H1 (cell line): ENCODE measurements around the gene ANKS1B. TPM values are rescaled to one million over a fixed set of nuclear protein-coding genes. Genes with fewer than 3 reads are reported as not detected.

Experiments
- CTCF ChIA-PET: fragments of 300-600 bp; sonication (Branson Sonifier 250); formaldehyde crosslinking; loops from one replicate; lab custom pipeline; 2021; ENCODE audit not compliant: partially characterized antibody; lab: Charles Lee
- POLR2A ChIA-PET: fragments of 300-600 bp; sonication (Branson Sonifier 250); formaldehyde crosslinking; loops from one replicate; lab custom pipeline; 2021; ENCODE audit warnings: inconsistent platforms; ENCODE audit not compliant: partially characterized antibody; lab: Charles Lee
- DNase-seq, 2 experiments: peaks; one replicate each; pipeline versions ENCODE4 v3.0.0 to v3.0.0-alpha.2; 2010 to 2022; ENCODE audit warnings: low spot score in 2 of 2, low read depth in 1 of 2, mixed read lengths in 1 of 2
- FAIRE-seq: peaks from 2 replicates; lab custom pipeline; 2011; peaks lifted over from hg19 to GRCh38; lab: Jason Lieb, UNC
- H2AFZ ChIP-seq: 2 replicates; pipeline ENCODE4 v1.8.1; 2012; ENCODE audit warnings: low read length, inconsistent platforms
- H2AK5ac ChIP-seq: 2 replicates; pipeline ENCODE4 v1.6.1; 2013; ENCODE audit warnings: low read depth, low read length
- H2BK120ac ChIP-seq: replicated peaks from 2 replicates; pipeline ENCODE3; 2013; ENCODE audit warnings: low read depth, low read length, inconsistent platforms
- H2BK12ac ChIP-seq: 2 replicates; pipeline ENCODE4 v1.6.1; 2013; ENCODE audit warnings: low read depth, low read length
- H2BK15ac ChIP-seq: 2 replicates; pipeline ENCODE4 v1.6.1; 2013; ENCODE audit warnings: low read length
- H2BK20ac ChIP-seq: 2 replicates; pipeline ENCODE4 v1.6.1; 2013; ENCODE audit warnings: low read length
- H2BK5ac ChIP-seq: 2 replicates; pipeline ENCODE4 v1.6.1; 2013; ENCODE audit warnings: low read depth, low read length
- H3K14ac ChIP-seq: 2 replicates; pipeline ENCODE4 v1.6.1; 2013; ENCODE audit warnings: inconsistent platforms; ENCODE audit not compliant: insufficient read length
- H3K18ac ChIP-seq: 2 replicates; pipeline ENCODE4 v1.6.1; 2013; ENCODE audit warnings: low read length; ENCODE audit errors: extremely low read depth
- H3K23ac ChIP-seq: 2 replicates; pipeline ENCODE4 v1.6.1; 2013; ENCODE audit warnings: inconsistent platforms; ENCODE audit not compliant: insufficient read length
- H3K23me2 ChIP-seq: 2 replicates; pipeline ENCODE4 v1.6.1; 2013; ENCODE audit warnings: low read depth, low read length
- H3K27ac ChIP-seq: 2 replicates; pipeline ENCODE4 v1.6.1; 2011; ENCODE audit warnings: low read depth, low read length, inconsistent platforms
- H3K27me3 ChIP-seq, 4 experiments: replicated peaks in 1 of 4; 1 replicate in 1 of 4; 2 replicates in 3 of 4; pipeline versions ENCODE4 v1.6.1 to v1.8.1; 2011 to 2013; ENCODE audit warnings: low read length in 3 of 4, mild to moderate bottlenecking in 3 of 4, inconsistent platforms in 2 of 4, mixed read lengths in 2 of 4, moderate library complexity in 1 of 4; ENCODE audit not compliant: control insufficient read depth in 3 of 4, insufficient read depth in 3 of 4; ENCODE audit errors: extremely low read depth in 1 of 4
- H3K36me3 ChIP-seq, 4 experiments: 2 replicates each; pipeline versions ENCODE4 v1.6.1 to v1.8.1; 2011 to 2013; ENCODE audit warnings: mild to moderate bottlenecking in 4 of 4, low read length in 3 of 4, moderate library complexity in 2 of 4, control low read depth in 1 of 4, inconsistent platforms in 1 of 4; ENCODE audit not compliant: insufficient read depth in 4 of 4, control insufficient read depth in 2 of 4
- H3K4ac ChIP-seq: replicated peaks from 2 replicates; pipeline ENCODE3; 2013; ENCODE audit warnings: low read length, low read depth, mixed read lengths, inconsistent platforms; ENCODE audit not compliant: insufficient read length
- H3K4me1 ChIP-seq, 4 experiments: replicated peaks in 1 of 4; 1 replicate in 1 of 4; 2 replicates in 3 of 4; pipeline versions ENCODE4 v1.6.1 to v1.8.1; 2011 to 2013; ENCODE audit warnings: low read length in 3 of 4, inconsistent platforms in 2 of 4, mixed read lengths in 1 of 4; ENCODE audit not compliant: insufficient read depth in 4 of 4, control insufficient read depth in 3 of 4
- H3K4me2 ChIP-seq, 2 experiments: 2 replicates each; pipeline versions ENCODE4 v1.6.1 to v1.8.1; 2011 to 2013; ENCODE audit warnings: low read depth in 2 of 2, low read length in 2 of 2, control low read depth in 1 of 2, inconsistent platforms in 1 of 2, mild to moderate bottlenecking in 1 of 2; ENCODE audit not compliant: insufficient read depth in 1 of 2
- H3K4me3 ChIP-seq, 4 experiments: fragments of 200-600, 300-600 bp in 1 of 4; sonication (generic), shearing (Covaris generic), sonication (Bioruptor Twin) in 1 of 4; 2 replicates each; pipeline versions ENCODE4 v1.5.1 to v1.8.1; 2011 to 2016; ENCODE audit warnings: low read length in 4 of 4, low read depth in 3 of 4, control low read depth in 2 of 4, inconsistent platforms in 2 of 4, mild to moderate bottlenecking in 2 of 4, mixed read lengths in 1 of 4, moderate library complexity in 1 of 4; ENCODE audit not compliant: insufficient read depth in 2 of 4; ENCODE audit errors: extremely low read depth in 1 of 4
- H3K56ac ChIP-seq: replicated peaks from 2 replicates; pipeline ENCODE3; 2013; ENCODE audit warnings: low read depth, mild to moderate bottlenecking, mixed read lengths, low read length, inconsistent platforms; ENCODE audit not compliant: insufficient read length
- H3K79me1 ChIP-seq: 2 replicates; pipeline ENCODE4 v1.6.1; 2013; ENCODE audit warnings: low read depth, low read length, control low read depth
- H3K79me2 ChIP-seq, 2 experiments: 2 replicates each; pipeline versions ENCODE4 v1.6.1 to v1.8.1; 2012 to 2013; ENCODE audit warnings: low read length in 2 of 2, mild to moderate bottlenecking in 2 of 2, inconsistent platforms in 1 of 2; ENCODE audit not compliant: insufficient read depth in 2 of 2, control insufficient read depth in 1 of 2
- H3K9ac ChIP-seq, 4 experiments: replicated peaks in 1 of 4; 1 replicate in 1 of 4; 2 replicates in 3 of 4; pipeline versions ENCODE4 v1.6.1 to v1.8.1; 2011 to 2013; ENCODE audit warnings: low read depth in 3 of 4, low read length in 3 of 4, control low read depth in 2 of 4, mild to moderate bottlenecking in 2 of 4, moderate library complexity in 2 of 4, inconsistent platforms in 1 of 4; ENCODE audit errors: extremely low read depth in 1 of 4
- H3K9me3 ChIP-seq, 2 experiments: 2 replicates each; pipeline versions ENCODE4 v1.6.1 to v1.8.1; 2012 to 2013; ENCODE audit warnings: mild to moderate bottlenecking in 2 of 2, moderate library complexity in 2 of 2, control low read depth in 1 of 2, inconsistent platforms in 1 of 2, low read depth in 1 of 2, low read length in 1 of 2, mixed read lengths in 1 of 2; ENCODE audit not compliant: insufficient read depth in 2 of 2
- H4K20me1 ChIP-seq, 2 experiments: replicated peaks in 1 of 2; 2 replicates each; pipeline versions ENCODE3 to v1.8.1; 2011 to 2013; ENCODE audit warnings: inconsistent platforms in 2 of 2, low read length in 2 of 2, mild to moderate bottlenecking in 1 of 2; ENCODE audit not compliant: insufficient read depth in 2 of 2, control insufficient read depth in 1 of 2
- H4K5ac ChIP-seq: 2 replicates; pipeline ENCODE4 v1.6.1; 2013; ENCODE audit warnings: low read length, low read depth, mixed read lengths, inconsistent platforms; ENCODE audit not compliant: insufficient read length
- H4K8ac ChIP-seq: 2 replicates; pipeline ENCODE4 v1.8.0; 2013; ENCODE audit warnings: mild to moderate bottlenecking, moderate library complexity, low read length, inconsistent platforms; ENCODE audit not compliant: insufficient read depth; ENCODE audit errors: extremely low read depth
- H4K91ac ChIP-seq: replicated peaks from 2 replicates; pipeline ENCODE3; 2013; ENCODE audit warnings: low read length, mixed read lengths, inconsistent platforms; ENCODE audit not compliant: insufficient read length
- BRCA1 ChIP-seq: IDR thresholded peaks from 2 replicates; pipeline ENCODE4 v1.6.1; 2012; ENCODE audit warnings: low read depth, low read length, improper control_type of control experiment
- CHD2 ChIP-seq: IDR thresholded peaks from 2 replicates; pipeline ENCODE4 v1.6.1; 2012; ENCODE audit warnings: low read length, improper control_type of control experiment
- RAD21 ChIP-seq, 2 experiments: IDR thresholded peaks in 1 of 2; conservative IDR thresholded peaks in 1 of 2; 2 replicates each; pipeline ENCODE4 v1.6.1; 2011; ENCODE audit warnings: low read depth in 2 of 2, low read length in 2 of 2, improper control_type of control experiment in 1 of 2, inconsistent platforms in 1 of 2, mild to moderate bottlenecking in 1 of 2, moderate library complexity in 1 of 2
- RFX5 ChIP-seq: IDR thresholded peaks from 2 replicates; pipeline ENCODE4 v1.6.1; 2011; ENCODE audit warnings: low read depth, low read length, improper control_type of control experiment, borderline replicate concordance
- RXRA ChIP-seq: IDR thresholded peaks from 2 replicates; pipeline ENCODE4 v1.6.1; 2011; ENCODE audit warnings: low read depth, mild to moderate bottlenecking, low read length, moderate library complexity; ENCODE audit not compliant: insufficient read depth
- SIN3A ChIP-seq, 2 experiments: IDR thresholded peaks in 1 of 2; conservative IDR thresholded peaks in 1 of 2; 2 replicates each; pipeline ENCODE4 v1.6.1; 2011 to 2012; ENCODE audit warnings: low read length in 2 of 2, improper control_type of control experiment in 1 of 2, low read depth in 1 of 2, mild to moderate bottlenecking in 1 of 2
- TAF7 ChIP-seq: optimal IDR thresholded peaks from 2 replicates; pipeline ENCODE3; 2011; ENCODE audit warnings: low read depth, mild to moderate bottlenecking, inconsistent platforms, low read length, moderate library complexity, borderline replicate concordance
- ZNF274 ChIP-seq: IDR thresholded peaks from 2 replicates; pipeline ENCODE4 v1.7.0; 2012; ENCODE audit warnings: low read length, borderline replicate concordance; ENCODE audit errors: extremely low read depth
- WGBS, 2 experiments: shearing (Covaris generic) in 1 of 2; methylation state at CpG; one replicate each; pipeline versions ENCODE4 v1.1.6 to v1.1.7; 2013 to 2015; ENCODE audit warnings: low lambda C conversion rate in 2 of 2, mixed read lengths in 2 of 2, inconsistent platforms in 1 of 2, low coverage in 1 of 2, missing lambda C conversion rate in 1 of 2; ENCODE audit not compliant: insufficient replicate concordance in 2 of 2, insufficient coverage in 1 of 2, insufficient read length in 1 of 2; ENCODE audit errors: extremely low coverage in 1 of 2, missing lambda C conversion rate in 1 of 2; 5-methylcytosine and 5-hydroxymethylcytosine counted together
- polyA plus RNA-seq, 7 experiments: library from polyadenylated mRNA; depleted of rRNA in 3 of 7; stranded (reverse) in 5 of 7; unstranded in 2 of 7; fragments of >200 nt in 5 of 7; fragments of 200-250 nt in 2 of 7; gene quantifications; 1 replicate in 5 of 7; 2 replicates in 1 of 7; 4 replicates in 1 of 7; pipeline versions ENCODE4 v1.2.1 to v1.2.3, GENCODE V29; 2011 to 2013; ENCODE audit warnings: missing spikeins in 2 of 7, mixed read lengths in 2 of 7
- total RNA-seq: library from RNA; stranded (reverse); fragmentation: NEBNext Ultra II Directional; extraction: Animal tissue kit (Norgen Biotek cat#: 25700); gene quantifications from 2 replicates; pipeline ENCODE4 v1.2.1, GENCODE V29; 2021
- TF ChIP-seq, protein P1 (sequence below): IDR thresholded peaks from 2 replicates; pipeline ENCODE4 v1.6.1; 2012; ENCODE audit warnings: inconsistent platforms
- TF ChIP-seq, protein P2 (sequence below): IDR thresholded peaks from 2 replicates; pipeline ENCODE4 v1.6.1; 2011; ENCODE audit warnings: low read length, improper control_type of control experiment
- TF ChIP-seq, protein P3 (sequence below): IDR thresholded peaks from 2 replicates; pipeline ENCODE4 v1.6.1; 2011; ENCODE audit warnings: low read depth, mild to moderate bottlenecking, low read length; ENCODE audit not compliant: insufficient read depth

ANKS1B gene
- total and polyA plus RNA-seq, 2 of the 8 experiments (the other 6 are each of a cell fraction or from before 2014, with no cell fraction given) = 2.7 to 6.1 TPM

DNA sequence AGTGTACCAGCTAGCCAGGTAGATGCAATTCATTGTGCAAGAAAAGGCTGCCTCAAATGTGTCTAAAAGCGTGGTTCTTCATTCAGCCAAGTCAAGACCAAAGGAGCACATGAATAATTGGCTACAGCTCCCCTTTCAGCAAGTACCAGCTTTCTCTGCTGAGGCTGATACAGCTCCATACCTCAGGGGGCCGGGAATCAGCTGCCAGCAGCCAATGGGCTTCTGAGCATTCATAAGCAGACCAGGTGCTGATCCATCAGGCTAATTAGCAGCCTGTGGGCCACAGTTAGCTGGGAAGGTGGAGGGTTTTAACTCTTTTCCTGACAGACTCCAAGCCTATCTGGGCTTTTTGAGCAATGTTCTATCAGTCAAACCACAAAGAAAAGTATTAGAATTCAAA lies 1075.0 kb downstream of the ANKS1B start:
- H2BK12ac ChIP-seq = no peak overlapping the region
- CTCF ChIA-PET = interaction anchor here (0.8 to 1.8 kb wide), 3 partner anchors 11 to 184 kb away, joined by 3 to 7 read pairs (median 3); no protein-coding TSS in a partner anchor
- no peak overlapping the region for H2BK15ac ChIP-seq
- no peak overlapping the region for H3K23ac ChIP-seq
- H3K9ac ChIP-seq = no peak overlapping the region
- no peak overlapping the region for H2BK5ac ChIP-seq
- no peak overlapping the region for H2AK5ac ChIP-seq
- no peak overlapping the region for H3K4me2 ChIP-seq
- H4K20me1 ChIP-seq = no peaks in the 10 kb centered on the region
- H4K5ac ChIP-seq = no peak overlapping the region
- H4K8ac ChIP-seq = no peak overlapping the region
- H2BK120ac ChIP-seq = no peak overlapping the region
- H3K23me2 ChIP-seq = no peaks in the 10 kb centered on the region; the same call in none of the 2 replicates
- H2AFZ ChIP-seq = no peak overlapping the region
- no peaks in the 10 kb centered on the region for H3K79me2 ChIP-seq
- H4K91ac ChIP-seq = no peak overlapping the region
- no peak overlapping the region for H3K14ac ChIP-seq
- POLR2A ChIA-PET = no interaction called here
- H3K27ac ChIP-seq = no peak overlapping the region
- no peak overlapping the region for H2BK20ac ChIP-seq
- FAIRE-seq (peak; percentile 92), DNase-seq (peak; percentile 33 to 70)
- H3K4ac ChIP-seq = no peak overlapping the region
- no peaks in the 10 kb centered on the region for H3K4me1 ChIP-seq
- H3K4me3 ChIP-seq = no peak overlapping the region
- 22% methylated on average over 2 of the region's 2 CpGs; no CpG with 5 or more reads in 1 of the 2 experiments for WGBS, 2 experiments
- H3K27me3 ChIP-seq = no peaks in the 10 kb centered on the region
- H3K79me1 ChIP-seq = no peaks in the 10 kb centered on the region
- H3K9me3 ChIP-seq = no peaks in the 10 kb centered on the region
- H3K36me3 ChIP-seq = no peaks in the 10 kb centered on the region
- no peak overlapping the region for H3K56ac ChIP-seq
- H3K18ac ChIP-seq = no peak overlapping the region
- TF ChIP-seq ZNF274 (no peak), CHD2 (no peak), RAD21 (IDR thresholded peaks at IDR 0.05 in 1 of 2, conservative IDR thresholded peaks at IDR 0.05 in 1 of 2; ENCODE audit: low read depth in 2 of 2, low read length in 2 of 2) (peak in 1 of 2 experiments; percentile 14; a peak in 1 of 4 replicates), RXRA (no peak), TAF7 (no peak), RFX5 (no peak), BRCA1 (no peak), SIN3A (conservative IDR thresholded peaks at IDR 0.05 in 1 of 2, IDR thresholded peaks at IDR 0.05 in 1 of 2; ENCODE audit: low read depth in 1 of 2, low read length in 2 of 2) (no peak)
- TF ChIP-seq, protein P1, sequence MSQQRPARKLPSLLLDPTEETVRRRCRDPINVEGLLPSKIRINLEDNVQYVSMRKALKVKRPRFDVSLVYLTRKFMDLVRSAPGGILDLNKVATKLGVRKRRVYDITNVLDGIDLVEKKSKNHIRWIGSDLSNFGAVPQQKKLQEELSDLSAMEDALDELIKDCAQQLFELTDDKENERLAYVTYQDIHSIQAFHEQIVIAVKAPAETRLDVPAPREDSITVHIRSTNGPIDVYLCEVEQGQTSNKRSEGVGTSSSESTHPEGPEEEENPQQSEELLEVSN = 0 out of 2 replicates have a peak, but pooled peaks have one; percentile 15
- TF ChIP-seq, protein P2, sequence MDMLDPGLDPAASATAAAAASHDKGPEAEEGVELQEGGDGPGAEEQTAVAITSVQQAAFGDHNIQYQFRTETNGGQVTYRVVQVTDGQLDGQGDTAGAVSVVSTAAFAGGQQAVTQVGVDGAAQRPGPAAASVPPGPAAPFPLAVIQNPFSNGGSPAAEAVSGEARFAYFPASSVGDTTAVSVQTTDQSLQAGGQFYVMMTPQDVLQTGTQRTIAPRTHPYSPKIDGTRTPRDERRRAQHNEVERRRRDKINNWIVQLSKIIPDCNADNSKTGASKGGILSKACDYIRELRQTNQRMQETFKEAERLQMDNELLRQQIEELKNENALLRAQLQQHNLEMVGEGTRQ = no peak
- TF ChIP-seq, protein P3, sequence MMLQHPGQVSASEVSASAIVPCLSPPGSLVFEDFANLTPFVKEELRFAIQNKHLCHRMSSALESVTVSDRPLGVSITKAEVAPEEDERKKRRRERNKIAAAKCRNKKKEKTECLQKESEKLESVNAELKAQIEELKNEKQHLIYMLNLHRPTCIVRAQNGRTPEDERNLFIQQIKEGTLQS = no peak
